PFSK-1 (cell line): ENCODE measurements around the gene HM13.

Experiments
- FOXP2 ChIP-seq: optimal IDR thresholded peaks from 2 replicates; pipeline ENCODE3; 2011; ENCODE audit warnings: borderline replicate concordance, control low read depth, inconsistent platforms; ENCODE audit not compliant: insufficient read depth; ENCODE audit errors: extremely low read length, extremely low read depth
- POLR2AphosphoS5 ChIP-seq: IDR thresholded peaks from 2 replicates; pipeline ENCODE4 v1.6.1; 2012; ENCODE audit warnings: low read depth, mild to moderate bottlenecking, control low read depth, low read length, moderate library complexity
- REST ChIP-seq, 2 experiments: IDR thresholded peaks; 2 replicates each; pipeline versions ENCODE4 v1.6.1 to v1.8.0; 2011 to 2012; ENCODE audit warnings: low read depth in 2 of 2, low read length in 2 of 2, control low read depth in 1 of 2, inconsistent platforms in 1 of 2, mild to moderate bottlenecking in 1 of 2, moderate library complexity in 1 of 2; ENCODE audit not compliant: insufficient read depth in 1 of 2
- SIN3A ChIP-seq: IDR thresholded peaks from 2 replicates; pipeline ENCODE4 v1.6.1; 2012; ENCODE audit warnings: mild to moderate bottlenecking, low read length, moderate library complexity, borderline replicate concordance; ENCODE audit not compliant: insufficient read depth
- TAF1 ChIP-seq: IDR thresholded peaks from 2 replicates; pipeline ENCODE4 v1.6.1; 2012; ENCODE audit warnings: low read length, control low read depth, borderline replicate concordance; ENCODE audit not compliant: insufficient read depth

The HM13 gene

GRCh38 chr20:31608251-31608945 lies 94.2 kb downstream of the HM13 start:
- TF ChIP-seq TAF1 (0 out of 2 replicates have a peak, but pooled peaks have one; percentile 4), POLR2AphosphoS5 (no peak), SIN3A (peak; percentile 53; the same call in 1 of the 2 replicates), REST (IDR thresholded peaks at IDR 0.05; ENCODE audit: insufficient read depth in 1 of 2, low read depth in 2 of 2, low read length in 2 of 2) (0 out of 4 replicates have a peak, but pooled peaks of 1 of the 2 experiments have one; percentile 33), FOXP2 (no peak)

GRCh38 chr20:31615416-31615815 lies 101.2 kb downstream of the HM13 start:
- TF ChIP-seq REST (IDR thresholded peaks at IDR 0.05; ENCODE audit: insufficient read depth in 1 of 2, low read depth in 2 of 2, low read length in 2 of 2) (no peak), SIN3A (no peak), POLR2AphosphoS5 (no peak), FOXP2 (no peak), TAF1 (no peak)

GRCh38 chr20:31617432-31618104 lies 103.3 kb downstream of the HM13 start:
- TF ChIP-seq TAF1: no peak
- TF ChIP-seq POLR2AphosphoS5: no peak
- no peak for TF ChIP-seq FOXP2
- TF ChIP-seq SIN3A: no peak
- no peak for TF ChIP-seq REST (IDR thresholded peaks at IDR 0.05; ENCODE audit: insufficient read depth in 1 of 2, low read depth in 2 of 2, low read length in 2 of 2)
